ENCODE results near the gene DUSP21.

Gene DUSP21

DNA sequence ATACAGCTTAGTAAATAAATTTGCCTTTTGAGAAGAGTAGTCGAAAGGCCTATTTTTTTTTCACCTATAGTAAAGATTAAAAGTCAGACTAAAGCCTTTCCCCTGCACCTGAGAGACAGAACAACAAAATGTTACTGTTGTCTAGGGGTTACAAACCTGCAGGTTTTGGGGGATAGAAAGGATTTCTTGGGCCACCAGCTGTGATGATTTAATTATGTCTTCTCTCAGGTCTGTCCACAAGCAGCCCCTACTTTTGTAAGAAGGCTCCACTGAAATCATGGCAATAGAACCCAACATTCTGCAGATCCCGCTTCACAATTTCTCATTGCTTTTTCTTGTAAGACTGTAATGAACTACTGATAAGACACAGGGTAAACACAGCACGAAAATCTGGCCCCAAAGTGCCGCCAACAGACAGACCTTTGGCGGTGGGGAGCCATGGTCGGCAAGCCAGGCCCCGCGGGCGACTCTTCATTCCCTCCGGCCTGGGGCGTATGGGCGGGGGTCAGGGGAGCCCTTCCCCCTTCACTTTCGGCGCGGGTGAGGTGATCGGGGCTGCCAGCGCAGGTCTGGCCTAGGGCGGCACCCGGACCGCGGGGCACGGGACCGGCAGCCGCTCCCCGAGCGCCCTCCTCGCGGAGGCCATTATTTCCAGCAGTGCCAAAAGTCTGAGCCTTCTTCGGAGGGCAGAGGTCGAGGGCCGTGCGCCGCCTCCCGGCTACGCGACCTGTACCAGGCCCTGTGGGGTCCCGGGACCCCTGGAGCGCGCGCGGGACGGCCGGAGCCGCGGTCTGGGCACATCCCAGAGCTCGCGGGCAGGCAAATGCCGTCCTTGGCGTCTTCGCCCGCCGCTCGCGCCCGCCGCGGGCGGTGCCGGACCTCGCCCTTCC is 28.4 kb downstream of the DUSP21 start:
- H3K4me3 ChIP-seq (ENCODE audit: control insufficient read depth, low read depth, low read length) = peak overlapping the region; percentile 45
- peak; percentile 22 for DNase-seq (ENCODE audit: low read depth)
- TF ChIP-seq, protein P1, sequence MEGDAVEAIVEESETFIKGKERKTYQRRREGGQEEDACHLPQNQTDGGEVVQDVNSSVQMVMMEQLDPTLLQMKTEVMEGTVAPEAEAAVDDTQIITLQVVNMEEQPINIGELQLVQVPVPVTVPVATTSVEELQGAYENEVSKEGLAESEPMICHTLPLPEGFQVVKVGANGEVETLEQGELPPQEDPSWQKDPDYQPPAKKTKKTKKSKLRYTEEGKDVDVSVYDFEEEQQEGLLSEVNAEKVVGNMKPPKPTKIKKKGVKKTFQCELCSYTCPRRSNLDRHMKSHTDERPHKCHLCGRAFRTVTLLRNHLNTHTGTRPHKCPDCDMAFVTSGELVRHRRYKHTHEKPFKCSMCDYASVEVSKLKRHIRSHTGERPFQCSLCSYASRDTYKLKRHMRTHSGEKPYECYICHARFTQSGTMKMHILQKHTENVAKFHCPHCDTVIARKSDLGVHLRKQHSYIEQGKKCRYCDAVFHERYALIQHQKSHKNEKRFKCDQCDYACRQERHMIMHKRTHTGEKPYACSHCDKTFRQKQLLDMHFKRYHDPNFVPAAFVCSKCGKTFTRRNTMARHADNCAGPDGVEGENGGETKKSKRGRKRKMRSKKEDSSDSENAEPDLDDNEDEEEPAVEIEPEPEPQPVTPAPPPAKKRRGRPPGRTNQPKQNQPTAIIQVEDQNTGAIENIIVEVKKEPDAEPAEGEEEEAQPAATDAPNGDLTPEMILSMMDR (conservative IDR thresholded peaks at IDR 0.05; ENCODE audit: control insufficient read depth, insufficient read depth, low read depth, low read length) = no peak

DNA sequence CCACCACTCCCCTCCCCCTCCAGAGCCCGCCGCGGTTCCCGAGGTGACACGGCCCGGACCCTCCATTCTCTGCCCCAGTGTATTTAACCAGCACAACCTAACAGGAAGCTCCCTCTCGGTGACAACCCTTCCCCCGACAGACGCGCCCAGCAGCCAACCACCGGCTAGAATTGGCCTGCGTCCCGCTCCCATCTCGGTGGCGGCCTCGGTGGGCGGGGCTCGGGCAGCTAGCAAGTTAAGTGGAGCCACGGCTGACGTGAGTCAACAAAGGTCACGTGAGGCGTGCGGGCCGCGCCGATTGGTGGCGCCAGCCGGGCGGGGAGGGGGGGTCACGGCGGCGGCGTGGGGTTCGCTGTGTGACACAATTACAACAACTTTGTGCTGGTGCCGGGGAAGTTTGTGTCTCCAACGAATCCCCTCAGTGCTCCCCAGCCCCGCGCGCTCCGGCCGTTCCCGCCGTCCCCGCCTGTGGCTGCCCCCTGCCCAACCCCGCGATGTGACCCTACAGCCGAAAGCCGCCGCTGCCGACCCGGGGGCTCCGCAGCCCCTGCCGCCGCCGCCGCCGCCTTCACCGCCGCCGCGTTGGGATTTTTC is 29.1 kb downstream of the DUSP21 start, which contains the start of gene KDM6A:
TSS of gene KDM6A (plus strand) at position 368 of the 594 bp plus-strand sequence. CDS start 364 bp downstream, outside the sequence.
- TF ChIP-seq, protein P1 (conservative IDR thresholded peaks at IDR 0.05; ENCODE audit: control insufficient read depth, insufficient read depth, low read depth, low read length) = no peak
- DNase-seq (ENCODE audit: low read depth) = peak; percentile 96
- H3K4me3 ChIP-seq (ENCODE audit: control insufficient read depth, low read depth, low read length) = peak within 1 kb of the TSS; percentile 88

DNA sequence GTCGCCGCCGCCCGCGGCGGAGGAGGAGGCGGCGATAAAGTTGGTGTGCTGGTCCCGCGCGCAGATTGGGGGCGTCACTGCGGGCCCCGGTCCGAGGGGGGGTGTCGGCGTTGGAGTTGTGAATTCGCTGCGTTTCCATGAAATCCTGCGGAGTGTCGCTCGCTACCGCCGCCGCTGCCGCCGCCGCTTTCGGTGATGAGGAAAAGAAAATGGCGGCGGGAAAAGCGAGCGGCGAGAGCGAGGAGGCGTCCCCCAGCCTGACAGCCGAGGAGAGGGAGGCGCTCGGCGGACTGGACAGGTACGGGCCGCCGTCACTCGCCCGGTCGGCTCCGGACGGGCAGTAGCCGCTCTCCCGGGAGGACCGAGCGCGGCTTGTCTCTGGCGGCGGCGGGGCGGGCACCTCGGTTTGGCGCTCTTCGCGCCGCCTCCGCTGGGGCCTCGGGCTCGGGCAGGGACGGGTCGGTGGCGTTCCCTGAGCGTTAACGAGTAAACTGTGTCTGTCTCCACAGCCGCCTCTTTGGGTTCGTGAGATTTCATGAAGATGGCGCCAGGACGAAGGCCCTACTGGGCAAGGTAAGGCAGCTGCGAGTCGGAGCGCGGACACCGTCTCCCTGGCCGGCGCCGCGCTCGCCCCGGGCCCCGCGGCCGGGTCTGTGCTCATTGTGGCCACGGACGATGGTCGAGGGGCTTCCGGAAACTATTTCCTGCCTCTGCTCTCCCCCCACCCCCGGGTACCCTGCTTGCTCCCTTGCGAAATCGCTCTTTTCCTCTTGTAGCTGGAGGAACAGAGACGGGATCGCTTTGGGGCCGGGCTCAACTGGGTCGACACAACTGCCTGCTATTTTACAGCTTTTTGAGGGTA is 29.8 kb downstream of the DUSP21 start:
- peak; percentile 39 for DNase-seq (ENCODE audit: low read depth)
- H3K4me3 ChIP-seq (ENCODE audit: control insufficient read depth, low read depth, low read length) = peak overlapping the region; percentile 88

DNA sequence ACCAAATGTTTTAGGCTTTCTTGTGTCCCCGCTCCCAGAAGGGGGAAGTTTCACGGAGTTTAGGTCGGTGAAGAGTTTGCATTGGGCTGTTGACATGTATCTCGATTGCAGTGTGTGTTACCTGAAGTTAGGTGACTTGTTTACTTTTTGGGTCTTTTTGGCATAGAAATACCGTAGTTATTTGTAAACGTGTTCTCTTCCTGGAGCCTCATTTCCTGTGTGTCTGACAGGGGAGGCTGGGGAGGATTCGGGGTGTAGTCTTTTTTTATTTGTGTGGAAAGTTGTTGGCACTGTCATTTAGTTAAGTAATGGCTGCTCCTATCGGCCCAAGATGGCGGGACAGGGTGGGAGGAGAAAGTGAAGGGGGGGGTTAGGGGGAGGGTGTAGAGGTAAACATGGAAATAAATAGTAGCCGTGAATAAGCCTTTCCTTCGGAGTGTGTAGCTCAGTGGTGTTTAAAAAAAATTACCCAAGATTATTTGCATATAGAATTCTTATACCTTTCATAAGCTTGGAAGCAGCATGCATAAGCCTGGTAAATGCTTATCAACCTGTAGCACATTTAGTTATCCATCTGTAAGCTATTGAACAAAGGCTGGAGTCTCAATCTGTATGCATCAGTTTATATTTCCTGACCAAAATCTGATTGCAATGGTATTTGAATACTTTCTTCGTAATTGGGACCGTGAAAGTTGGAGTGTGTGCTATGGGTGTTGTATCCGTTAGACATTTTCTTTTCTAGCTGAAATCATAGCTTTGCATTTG is 30.8 kb downstream of the DUSP21 start:
- TF ChIP-seq, protein P1 (conservative IDR thresholded peaks at IDR 0.05; ENCODE audit: control insufficient read depth, insufficient read depth, low read depth, low read length) = no peak
- peak overlapping the region; percentile 88 for H3K4me3 ChIP-seq (ENCODE audit: control insufficient read depth, low read depth, low read length)
- DNase-seq (ENCODE audit: low read depth) = peak; percentile 63

More for the DNA sequence above, 29.8 kb downstream of the DUSP21 start:
- TF ChIP-seq, protein P1 (conservative IDR thresholded peaks at IDR 0.05; ENCODE audit: control insufficient read depth, insufficient read depth, low read depth, low read length) = no peak

DNA sequence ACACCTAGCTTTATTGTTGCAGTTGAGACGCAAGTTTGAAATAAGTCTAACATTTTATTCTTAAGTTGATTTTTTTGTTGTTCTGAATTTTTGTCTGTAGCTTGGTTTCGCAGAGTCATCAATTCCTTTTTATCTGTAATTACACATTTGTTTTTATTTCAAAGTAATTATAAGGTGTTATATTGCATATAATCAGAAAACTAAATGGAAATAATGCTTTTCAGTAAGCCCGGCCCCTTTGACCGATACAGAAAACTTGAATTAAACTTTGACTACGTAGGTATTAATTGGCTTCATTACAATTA is 31.3 kb downstream of the DUSP21 start:
- peak overlapping the region; percentile 88 for H3K4me3 ChIP-seq (ENCODE audit: control insufficient read depth, low read depth, low read length)
- TF ChIP-seq, protein P1 (conservative IDR thresholded peaks at IDR 0.05; ENCODE audit: control insufficient read depth, insufficient read depth, low read depth, low read length) = no peak
- DNase-seq (ENCODE audit: low read depth) = no peak

DNA sequence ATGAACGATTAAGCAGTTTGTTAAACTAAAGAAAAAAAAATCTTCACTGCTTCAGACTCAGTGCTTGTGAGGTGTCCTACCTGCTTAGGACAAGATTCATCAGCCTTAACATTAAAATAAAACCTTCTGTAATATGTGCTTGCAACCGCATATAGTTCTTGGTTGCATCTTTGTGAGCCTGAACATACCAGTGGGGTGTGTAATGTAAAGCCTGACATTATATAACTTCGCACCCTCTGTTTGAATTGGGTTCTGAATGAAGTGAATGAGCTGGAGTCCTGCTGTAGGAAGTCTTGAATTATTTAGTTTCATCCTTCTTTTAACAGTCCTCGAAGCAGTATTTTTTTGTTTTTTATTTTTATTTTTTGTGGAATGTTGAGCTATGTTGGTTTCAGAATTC is 32.3 kb downstream of the DUSP21 start:
- peak overlapping the region; percentile 88 for H3K4me3 ChIP-seq (ENCODE audit: control insufficient read depth, low read depth, low read length)
- no peak for DNase-seq (ENCODE audit: low read depth)
- TF ChIP-seq, protein P1 (conservative IDR thresholded peaks at IDR 0.05; ENCODE audit: control insufficient read depth, insufficient read depth, low read depth, low read length) = no peak
